ENCODE data around the gene ZNF80. TPM values are rescaled to one million over a fixed set of nuclear protein-coding genes. Genes with fewer than 3 reads are reported as not detected.

Gene ZNF80
- total RNA-seq, 1 donor from 2014 or later, result not detected

Other genes with a start within 250 kb of the ZNF80 start
- gene CCDC191, start 181.1 kb downstream of the ZNF80 start, total RNA-seq, result 3.4 TPM
- gene QTRT2, start 180.8 kb downstream of the ZNF80 start, total RNA-seq, result 10.8 TPM
- gene DRD3, start 58.5 kb downstream of the ZNF80 start, total RNA-seq, result 0.49 TPM
- under 0.01 TPM for gene TIGIT, start 56.5 kb upstream of the ZNF80 start, total RNA-seq